Measurements from ENCODE around the gene ERP27.

The ERP27 gene

DNA sequence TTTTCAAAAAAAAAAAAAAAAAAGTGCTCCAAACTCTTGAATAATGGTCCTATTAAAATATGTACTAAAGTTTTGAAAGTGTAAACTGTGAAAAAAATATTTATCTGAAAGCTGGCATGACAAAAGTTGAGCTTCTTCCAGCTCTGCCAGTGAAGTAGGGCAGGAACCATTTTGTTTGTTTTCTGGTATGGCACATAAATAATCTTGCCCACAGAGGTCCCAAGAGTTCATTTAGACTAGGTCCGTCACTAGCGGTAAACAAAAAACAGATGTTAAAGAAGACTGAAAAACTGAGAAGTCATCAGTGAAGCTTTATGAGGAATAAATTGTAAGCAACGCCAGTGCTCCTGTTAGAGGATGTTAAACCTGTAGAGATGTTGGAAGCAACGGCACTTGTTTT, 7.0 kb downstream of the ERP27 start:
- H3K27ac ChIP-seq = no peak overlapping the region
- TF ChIP-seq ZFX (IDR thresholded peaks at IDR 0.05) = no peak
- TF ChIP-seq, protein P1, sequence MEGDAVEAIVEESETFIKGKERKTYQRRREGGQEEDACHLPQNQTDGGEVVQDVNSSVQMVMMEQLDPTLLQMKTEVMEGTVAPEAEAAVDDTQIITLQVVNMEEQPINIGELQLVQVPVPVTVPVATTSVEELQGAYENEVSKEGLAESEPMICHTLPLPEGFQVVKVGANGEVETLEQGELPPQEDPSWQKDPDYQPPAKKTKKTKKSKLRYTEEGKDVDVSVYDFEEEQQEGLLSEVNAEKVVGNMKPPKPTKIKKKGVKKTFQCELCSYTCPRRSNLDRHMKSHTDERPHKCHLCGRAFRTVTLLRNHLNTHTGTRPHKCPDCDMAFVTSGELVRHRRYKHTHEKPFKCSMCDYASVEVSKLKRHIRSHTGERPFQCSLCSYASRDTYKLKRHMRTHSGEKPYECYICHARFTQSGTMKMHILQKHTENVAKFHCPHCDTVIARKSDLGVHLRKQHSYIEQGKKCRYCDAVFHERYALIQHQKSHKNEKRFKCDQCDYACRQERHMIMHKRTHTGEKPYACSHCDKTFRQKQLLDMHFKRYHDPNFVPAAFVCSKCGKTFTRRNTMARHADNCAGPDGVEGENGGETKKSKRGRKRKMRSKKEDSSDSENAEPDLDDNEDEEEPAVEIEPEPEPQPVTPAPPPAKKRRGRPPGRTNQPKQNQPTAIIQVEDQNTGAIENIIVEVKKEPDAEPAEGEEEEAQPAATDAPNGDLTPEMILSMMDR (conservative IDR thresholded peaks at IDR 0.05) = no peak

- no peak overlapping the region for H3K27ac ChIP-seq
- no peak for TF ChIP-seq ZFX (IDR thresholded peaks at IDR 0.05)
- TF ChIP-seq, protein P1 (conservative IDR thresholded peaks at IDR 0.05) = no peak
Measured at GRCh38 chr12:14930299-14930698, 8.0 kb downstream of the ERP27 start.

- H3K27ac ChIP-seq = no peak overlapping the region
- TF ChIP-seq ZFX (IDR thresholded peaks at IDR 0.05) = no peak
- TF ChIP-seq, protein P1 (conservative IDR thresholded peaks at IDR 0.05) = no peak
Measured at GRCh38 chr12:14928931-14929330, 9.4 kb downstream of the ERP27 start.

GRCh38 chr12:14927267-14927666, 11.1 kb downstream of the ERP27 start:
- no peak for TF ChIP-seq ZFX (IDR thresholded peaks at IDR 0.05)
- TF ChIP-seq, protein P1 (conservative IDR thresholded peaks at IDR 0.05) = no peak
- H3K27ac ChIP-seq = no peak overlapping the region

DNA sequence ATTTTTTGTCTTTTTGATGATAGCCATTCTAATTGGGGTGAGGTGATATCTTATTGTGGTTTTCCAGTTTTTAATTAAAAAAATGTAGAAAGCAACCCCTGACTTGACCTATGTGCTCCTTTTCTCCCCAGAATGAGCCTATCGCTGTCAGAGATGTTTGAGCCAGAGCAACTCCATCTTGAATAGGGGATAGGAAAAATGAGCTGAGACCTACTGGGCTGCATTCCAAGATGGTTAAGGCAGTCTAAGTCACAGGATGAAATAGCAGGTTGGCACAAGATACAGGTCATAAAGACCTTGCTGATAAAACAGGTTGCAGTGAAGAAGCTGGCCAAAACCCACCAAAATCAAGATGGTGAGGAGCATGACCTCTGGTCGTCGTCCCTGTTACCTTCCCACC, 13.8 kb downstream of the ERP27 start:
- no peak overlapping the region for H3K27ac ChIP-seq
- no peak for TF ChIP-seq ZFX (IDR thresholded peaks at IDR 0.05)
- TF ChIP-seq, protein P1 (conservative IDR thresholded peaks at IDR 0.05) = no peak

GRCh38 chr12:14923944-14924343, 14.4 kb downstream of the ERP27 start:
- TF ChIP-seq, protein P1 (conservative IDR thresholded peaks at IDR 0.05) = no peak
- no peak for TF ChIP-seq ZFX (IDR thresholded peaks at IDR 0.05)
- H3K27ac ChIP-seq = no peak overlapping the region

DNA sequence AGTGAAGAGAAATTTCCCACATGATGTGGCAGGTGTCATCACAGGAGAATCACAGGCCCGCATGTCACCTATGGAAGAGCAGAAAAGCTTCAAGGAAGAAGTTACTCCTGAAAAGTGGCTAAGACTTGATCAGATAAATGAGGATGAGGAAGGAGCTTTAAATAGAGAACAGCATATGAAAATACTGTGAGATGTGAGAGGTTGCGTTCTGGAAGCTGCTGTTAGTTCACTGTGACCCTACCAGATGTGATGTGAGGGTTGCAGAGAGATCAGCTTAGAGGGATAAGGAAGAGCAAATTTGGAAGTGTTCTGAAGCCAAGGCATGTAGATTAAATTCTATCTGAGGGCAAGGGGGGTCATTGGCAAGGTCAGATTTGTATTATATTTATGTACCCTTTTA, 17.1 kb downstream of the ERP27 start:
- no peak overlapping the region for H3K27ac ChIP-seq
- TF ChIP-seq ZFX (IDR thresholded peaks at IDR 0.05) = no peak
- TF ChIP-seq, protein P1 (conservative IDR thresholded peaks at IDR 0.05) = no peak
